Keratinocyte (primary cell): ENCODE measurements around the gene INO80E.

Experiments used
- EZH2 ChIP-seq: IDR thresholded peaks from one replicate; pipeline ENCODE4 v1.6.1; 2012; ENCODE audit warnings: inconsistent platforms, mild to moderate bottlenecking, low read length, moderate library complexity
- TF ChIP-seq, protein P1 (sequence below), 3 experiments: IDR thresholded peaks in 1 of 3; conservative IDR thresholded peaks in 1 of 3; optimal IDR thresholded peaks in 1 of 3; 2 replicates in 2 of 3; 3 replicates in 1 of 3; pipeline versions ENCODE3 to v1.5.1; 2011; ENCODE audit warnings: low read length in 3 of 3, mild to moderate bottlenecking in 3 of 3, moderate library complexity in 2 of 3, control low read depth in 1 of 3, inconsistent platforms in 1 of 3; ENCODE audit not compliant: insufficient read depth in 2 of 3; ENCODE audit errors: extremely low read depth in 1 of 3

- TF ChIP-seq, protein P1, sequence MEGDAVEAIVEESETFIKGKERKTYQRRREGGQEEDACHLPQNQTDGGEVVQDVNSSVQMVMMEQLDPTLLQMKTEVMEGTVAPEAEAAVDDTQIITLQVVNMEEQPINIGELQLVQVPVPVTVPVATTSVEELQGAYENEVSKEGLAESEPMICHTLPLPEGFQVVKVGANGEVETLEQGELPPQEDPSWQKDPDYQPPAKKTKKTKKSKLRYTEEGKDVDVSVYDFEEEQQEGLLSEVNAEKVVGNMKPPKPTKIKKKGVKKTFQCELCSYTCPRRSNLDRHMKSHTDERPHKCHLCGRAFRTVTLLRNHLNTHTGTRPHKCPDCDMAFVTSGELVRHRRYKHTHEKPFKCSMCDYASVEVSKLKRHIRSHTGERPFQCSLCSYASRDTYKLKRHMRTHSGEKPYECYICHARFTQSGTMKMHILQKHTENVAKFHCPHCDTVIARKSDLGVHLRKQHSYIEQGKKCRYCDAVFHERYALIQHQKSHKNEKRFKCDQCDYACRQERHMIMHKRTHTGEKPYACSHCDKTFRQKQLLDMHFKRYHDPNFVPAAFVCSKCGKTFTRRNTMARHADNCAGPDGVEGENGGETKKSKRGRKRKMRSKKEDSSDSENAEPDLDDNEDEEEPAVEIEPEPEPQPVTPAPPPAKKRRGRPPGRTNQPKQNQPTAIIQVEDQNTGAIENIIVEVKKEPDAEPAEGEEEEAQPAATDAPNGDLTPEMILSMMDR (optimal IDR thresholded peaks at IDR 0.05 in 1 of 3, IDR thresholded peaks at IDR 0.05 in 1 of 3, conservative IDR thresholded peaks at IDR 0.05 in 1 of 3; ENCODE audit: extremely low read depth in 1 of 3, insufficient read depth in 2 of 3, low read length in 3 of 3): no peak
- peak; percentile 10 for TF ChIP-seq EZH2
Observed at GRCh38 chr16:30010844-30011713, 15.0 kb downstream of the INO80E start, which contains the start of gene DOC2A.
